SIG-M5 treated with dmso at 0.1 percent for 504 hours (cell line): Measurements from ENCODE around the gene CDADC1.
A peak's percentile ranks its signal among the peaks of the same experiment; 100 is the strongest.

Experiments used
- DNase-seq: peaks from one replicate; lab custom pipeline; 2025; ENCODE audit not compliant: unreplicated experiment; lab: John Stamatoyannopoulos, UW

The CDADC1 gene

GRCh38 chr13:49247643-49248621 is at the start of gene CDADC1:
CDADC1 (plus strand) TSS chr13:49247925; CDS start chr13:49248038, 113 bp downstream.
- DNase-seq, result peak; percentile 93

DNA sequence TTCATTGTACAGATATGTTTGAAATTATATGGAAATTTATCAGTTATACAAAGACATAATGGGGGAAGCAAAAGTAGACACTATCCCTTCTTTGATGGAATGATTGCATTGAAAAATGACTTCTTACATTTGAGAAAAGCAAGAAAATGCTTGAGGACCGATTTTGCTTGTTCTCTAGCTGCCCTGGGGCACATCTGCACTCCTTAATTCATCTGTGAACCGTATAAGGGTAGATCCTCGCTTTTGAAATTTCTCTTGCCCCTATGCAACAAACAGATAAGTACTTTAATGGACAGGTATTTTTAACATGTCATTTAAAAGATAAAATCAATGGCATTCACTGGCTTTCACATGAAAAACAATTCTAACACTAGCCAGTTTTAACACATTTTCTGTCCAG is 41.1 kb upstream of the CDADC1 start:
- no peak for DNase-seq

DNA sequence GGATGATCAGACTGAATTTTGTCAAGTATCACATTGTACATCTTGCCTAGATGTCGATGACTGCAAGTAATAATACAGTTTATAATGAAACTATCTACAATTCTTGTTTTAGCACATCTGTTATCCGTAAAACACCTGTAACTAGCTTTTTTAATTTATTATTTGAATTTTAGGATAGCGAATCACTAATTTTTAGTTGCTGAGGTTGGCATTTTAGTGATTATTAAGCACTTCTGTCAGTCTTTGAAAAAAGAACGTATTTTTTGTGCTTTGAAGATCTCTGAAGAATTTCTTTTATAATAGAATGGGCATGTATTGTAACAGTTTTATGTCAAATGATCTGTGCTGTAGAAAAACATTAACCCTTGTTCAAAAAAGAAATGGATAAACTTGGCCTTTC is 39.1 kb upstream of the CDADC1 start:
- DNase-seq, result no peak

- DNase-seq, result no peak
These were observed 37.6 kb upstream of the CDADC1 start for GRCh38 chr13:49210114-49210513.

GRCh38 chr13:49210669-49211068 is 37.1 kb upstream of the CDADC1 start:
- DNase-seq, result peak; percentile 7

DNA sequence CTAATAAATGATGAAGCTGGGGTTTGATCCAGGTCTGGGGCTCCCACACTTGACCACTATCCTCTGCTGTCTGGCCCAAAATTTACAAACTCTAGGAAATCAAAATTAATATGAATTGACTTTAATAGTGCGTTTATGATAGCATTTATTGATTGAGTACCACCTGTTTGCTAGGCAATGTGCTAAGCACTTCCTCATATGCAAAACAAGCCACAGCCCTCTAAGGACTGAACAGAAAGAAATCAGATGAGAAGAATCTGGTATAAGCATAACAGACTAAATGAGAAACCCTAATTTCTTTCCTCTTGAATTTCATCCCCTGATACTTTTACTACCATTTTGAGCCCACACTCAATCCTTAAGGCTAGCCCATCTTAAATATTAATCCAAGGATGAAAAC is 34.2 kb upstream of the CDADC1 start:
- DNase-seq, result no peak

GRCh38 chr13:49213997-49214916 is 33.5 kb upstream of the CDADC1 start:
- DNase-seq, result peak; percentile 12

DNA sequence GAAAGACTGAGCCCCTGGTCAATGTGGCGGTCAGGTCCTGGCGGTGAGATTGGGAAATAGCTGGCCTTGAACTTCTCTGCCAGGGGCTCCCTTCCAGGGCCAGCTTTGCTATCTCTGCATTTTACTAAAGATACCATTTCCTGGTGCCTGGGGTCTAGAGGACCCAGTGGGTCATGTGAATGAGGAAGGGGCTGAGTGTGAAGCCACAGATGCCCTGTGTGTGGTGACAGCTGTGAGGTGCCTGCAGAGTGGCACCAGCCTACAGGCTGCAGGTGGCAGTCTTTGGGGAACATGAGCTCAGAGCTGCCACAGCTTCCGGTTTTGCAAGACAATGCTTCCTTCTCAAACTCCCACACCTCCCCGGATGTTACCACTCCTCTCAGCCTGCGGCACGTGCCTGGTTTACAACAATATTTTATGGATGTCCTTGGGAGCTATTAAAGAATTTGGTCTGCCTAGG is 32.8 kb upstream of the CDADC1 start:
- DNase-seq, result peak; percentile 96

DNA sequence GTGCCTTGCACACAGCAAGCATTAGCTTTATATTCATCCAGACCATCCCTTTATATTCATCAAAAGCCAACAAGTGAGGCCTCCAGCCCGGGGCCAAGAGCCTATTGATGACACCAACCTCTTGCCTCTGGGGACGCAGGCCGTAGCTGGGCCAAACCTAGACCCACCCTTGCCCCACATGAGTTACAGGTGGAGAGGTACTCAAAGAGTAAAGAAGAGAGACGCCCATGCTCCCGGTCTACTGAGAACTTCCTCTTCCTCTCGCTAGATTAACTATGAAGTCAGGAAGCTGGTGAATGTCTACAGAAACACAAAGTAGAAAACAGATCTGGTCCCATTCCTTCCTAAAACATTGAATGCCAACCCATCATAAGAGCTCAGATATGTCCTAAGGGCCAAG is 31.4 kb upstream of the CDADC1 start:
- no peak for DNase-seq

GRCh38 chr13:49217962-49218492 is 29.7 kb upstream of the CDADC1 start:
- DNase-seq, result no peak

DNA sequence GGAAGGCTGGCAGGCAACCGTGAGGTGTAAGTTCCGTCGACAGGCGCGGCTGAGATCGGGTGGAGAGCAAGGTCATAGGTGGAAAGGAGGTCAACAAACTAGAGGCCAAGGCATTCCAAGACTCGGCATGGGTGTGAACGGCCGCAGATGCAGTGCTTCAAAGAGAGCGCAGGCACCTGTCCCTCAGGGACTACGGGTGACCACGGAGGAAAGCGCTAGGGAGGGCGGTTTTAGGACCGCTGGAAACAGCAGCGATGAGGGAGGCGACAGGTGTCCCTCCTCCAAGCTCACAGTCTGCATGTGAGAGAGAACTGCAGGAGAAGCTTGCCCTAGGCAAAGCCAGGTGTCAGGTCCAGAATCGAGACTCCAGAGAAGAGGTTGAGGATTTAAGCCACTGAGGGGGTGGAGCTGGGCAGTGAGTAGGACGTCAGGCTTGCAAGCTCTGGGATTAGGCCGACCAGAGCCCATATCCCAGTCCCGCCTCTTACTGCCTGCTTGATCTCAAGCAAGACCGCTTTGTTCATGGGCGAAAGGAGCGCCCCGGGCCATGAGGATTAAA is 29.2 kb upstream of the CDADC1 start:
- no peak for DNase-seq

DNA sequence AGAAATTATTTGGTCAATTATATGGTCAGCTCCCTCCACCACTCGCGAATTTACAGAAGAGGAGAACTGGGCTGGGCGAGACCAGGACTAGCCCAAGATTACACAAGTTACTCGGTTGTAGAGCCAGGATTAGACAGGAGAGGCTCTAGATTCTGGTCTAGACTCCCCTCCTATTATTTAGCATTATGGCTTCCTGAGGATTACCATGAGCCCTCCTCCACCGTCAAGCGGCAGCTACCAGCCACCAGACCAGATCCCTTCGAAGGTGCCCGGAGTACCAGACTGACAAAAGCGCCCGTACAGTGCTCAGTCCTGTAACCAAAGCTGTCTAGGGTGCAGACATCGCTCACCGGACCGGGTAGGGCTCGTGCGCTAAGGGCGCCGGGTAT is 28.1 kb upstream of the CDADC1 start:
- DNase-seq, result no peak

- no peak for DNase-seq
These were observed 27.5 kb upstream of the CDADC1 start, which contains the start of gene MLNR for GRCh38 chr13:49220036-49220855. MLNR (plus strand) TSS chr13:49220338; CDS start chr13:49220338, 0 bp downstream.

- no peak for DNase-seq
These were observed 26.7 kb upstream of the CDADC1 start for GRCh38 chr13:49220856-49221589.

DNA sequence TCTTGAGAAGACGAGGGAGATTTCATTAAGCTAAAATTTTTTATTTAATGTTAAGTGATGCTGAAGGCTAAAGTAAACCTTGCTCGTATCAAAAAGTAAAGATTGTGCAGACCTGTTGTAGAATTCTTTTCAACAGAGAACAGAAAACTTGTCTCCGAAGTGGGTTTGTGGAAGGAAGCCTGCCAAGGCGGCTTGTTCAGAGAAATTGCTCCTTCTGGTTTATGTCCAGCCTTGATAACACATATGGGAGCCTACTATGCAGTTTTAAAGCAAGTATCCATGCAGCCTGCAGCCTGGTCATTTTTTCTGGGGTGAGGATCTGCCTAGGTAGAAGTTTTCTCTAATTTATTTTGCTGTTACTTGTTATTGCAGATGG is 26.1 kb upstream of the CDADC1 start:
- no peak for DNase-seq

GRCh38 chr13:49225223-49226042 is 22.3 kb upstream of the CDADC1 start:
- DNase-seq, result peak; percentile 57

DNA sequence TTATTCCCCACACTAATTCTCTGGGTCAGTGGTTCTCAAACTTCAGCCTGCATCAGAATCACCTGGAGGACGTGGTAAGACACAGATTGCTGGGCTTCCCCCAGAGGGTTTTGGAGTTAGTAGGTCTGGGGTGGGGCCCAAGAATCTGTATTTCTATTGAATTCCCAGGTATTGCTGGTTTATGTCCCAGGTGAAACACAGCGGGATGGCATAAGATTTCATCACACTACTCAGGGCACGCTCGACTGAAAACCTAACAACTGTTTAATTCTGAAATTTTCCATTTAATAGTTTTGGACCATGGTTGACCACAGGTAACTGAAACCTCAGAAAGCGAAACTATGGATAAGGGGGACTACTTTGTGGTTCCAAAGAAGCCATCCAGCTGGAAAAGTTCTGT is 21.1 kb upstream of the CDADC1 start:
- no peak for DNase-seq

GRCh38 chr13:49234741-49235140 is 13.0 kb upstream of the CDADC1 start:
- DNase-seq, result no peak
